Stimulated activated CD4-positive, alpha-beta T cell treated with anti-CD3 and anti-CD28 coated beads, Interleukin-15, amount 100 ng/mL, for 48 hours (primary cell): ENCODE data around the gene TRAM1L1.
A peak's percentile ranks its signal among the peaks of the same experiment; 100 is the strongest.

Experiments used
- DNase-seq, 2 donors: peaks; one replicate each; pipeline ENCODE4 v3.0.0-alpha.2; 2020; ENCODE audit warnings: low read depth in 2 of 2

TRAM1L1 gene

DNA sequence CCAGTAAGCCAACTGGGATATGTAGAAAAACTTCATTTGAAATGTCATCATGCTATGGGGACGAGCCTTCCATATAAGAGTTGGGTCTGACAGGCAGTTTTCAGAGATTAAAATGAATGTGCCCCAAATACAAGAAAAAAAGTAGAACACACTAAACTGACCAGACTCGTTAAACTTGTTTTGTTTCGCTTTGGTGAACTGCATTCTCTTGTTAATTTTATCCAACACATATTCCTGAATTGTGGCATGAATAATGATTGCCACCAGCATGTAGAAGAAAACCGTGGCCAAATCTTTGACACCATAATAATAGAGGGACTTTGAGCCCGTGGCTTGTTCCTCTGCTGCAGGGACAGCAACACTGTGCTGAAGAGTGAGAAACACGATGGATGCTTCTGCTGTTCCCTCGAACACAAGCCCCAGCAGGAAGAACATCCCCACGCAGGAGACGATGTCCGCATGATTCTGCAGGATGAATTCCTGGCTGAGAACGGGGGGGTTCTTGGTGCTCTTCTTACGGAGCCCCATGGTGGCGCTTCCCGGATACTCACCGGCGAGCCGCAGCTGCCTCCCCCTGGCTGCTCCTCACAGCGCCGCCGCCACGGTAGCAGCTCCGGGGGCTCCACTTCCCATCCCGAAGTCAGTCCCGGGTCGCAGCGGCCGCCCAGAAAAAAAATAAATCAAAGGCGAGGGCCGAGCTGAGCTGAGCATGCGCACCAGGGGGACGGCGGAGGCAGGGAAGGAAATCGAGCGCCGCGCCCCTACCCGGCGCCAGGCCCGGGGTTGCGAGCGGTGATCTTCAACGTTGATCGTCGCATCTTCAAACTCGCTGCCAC is at the start of gene TRAM1L1:
TRAM1L1 (minus strand) TSS at position 711 of the 836 bp plus-strand sequence; CDS start at position 528, 183 bp downstream.
- DNase-seq = peak in 1 of 2 donors; percentile 0

DNA sequence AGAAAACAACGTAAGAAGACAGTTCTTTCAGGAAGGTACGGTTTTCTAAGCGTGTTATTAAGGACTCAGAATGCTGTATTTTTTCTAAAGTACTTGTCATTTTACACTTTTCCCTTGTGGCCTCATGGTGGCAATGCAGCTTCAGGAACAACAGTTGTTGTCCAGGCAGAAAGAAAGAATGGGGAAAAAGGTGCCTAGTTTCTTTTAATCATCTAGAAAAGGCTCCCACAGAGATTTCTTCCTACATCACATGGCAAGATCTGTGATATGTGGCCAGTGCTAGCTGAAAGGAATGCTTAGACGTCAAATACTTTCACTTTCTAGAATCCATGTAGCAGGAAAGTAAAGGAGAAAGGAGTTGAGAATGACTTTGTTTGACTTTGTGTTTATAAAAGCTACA is 49.0 kb upstream of the TRAM1L1 start:
- no peak for DNase-seq

DNA sequence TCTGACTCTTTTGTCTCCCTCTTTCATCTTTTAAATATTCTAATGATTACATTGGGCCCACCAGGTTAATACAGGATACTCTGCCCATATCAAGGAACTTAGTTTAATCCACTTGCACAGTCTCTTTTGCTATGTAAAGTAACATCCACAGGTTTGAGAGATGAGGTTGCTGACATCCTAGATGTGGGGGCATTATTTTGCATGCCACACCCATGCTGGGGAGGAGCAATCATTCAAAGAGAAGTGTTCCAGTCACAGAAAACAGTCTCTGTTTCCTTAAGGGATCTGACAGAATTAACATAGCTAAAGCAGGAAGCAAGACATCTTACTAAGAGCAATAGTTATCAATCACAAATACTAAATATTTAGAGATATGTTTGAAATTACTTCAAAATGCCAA is 11.5 kb upstream of the TRAM1L1 start:
- DNase-seq = no peak

DNA sequence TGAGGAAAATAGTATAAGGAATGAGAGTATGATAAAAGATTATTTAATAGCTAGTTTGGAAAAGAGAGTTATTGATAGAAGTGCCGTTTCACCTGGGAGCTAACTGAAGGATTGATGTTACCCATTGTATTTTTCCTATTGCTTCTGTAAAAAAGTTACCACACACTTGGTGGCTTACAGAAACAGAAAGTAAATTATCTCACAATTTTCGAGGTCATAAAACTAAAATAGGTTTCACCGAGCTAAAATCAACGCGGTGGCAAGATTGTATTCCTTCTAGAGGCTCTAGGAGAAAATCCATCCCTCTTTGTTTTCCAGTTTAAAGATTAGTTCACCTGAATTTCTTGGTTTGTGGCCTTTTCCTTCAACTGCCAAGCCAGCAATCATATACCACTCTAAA is 11.1 kb upstream of the TRAM1L1 start:
- DNase-seq = no peak

DNA sequence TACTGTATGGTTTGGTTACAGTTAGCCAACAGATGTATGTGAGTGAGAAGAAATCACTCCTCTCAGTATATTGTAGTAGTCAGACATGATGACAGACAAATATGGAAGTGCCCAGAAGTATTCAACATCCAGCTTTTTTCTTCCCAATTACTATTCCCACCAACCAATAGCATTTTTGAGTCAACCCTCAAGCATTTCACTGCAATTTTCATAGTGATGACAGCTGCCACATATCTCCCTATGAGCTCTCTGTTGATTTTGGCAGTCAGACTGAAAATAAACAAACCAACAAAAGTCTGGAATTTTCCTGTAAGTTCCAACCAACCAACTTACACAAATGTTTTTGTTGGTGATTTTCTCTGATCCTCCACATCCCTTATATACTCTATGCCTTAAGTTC is 8.2 kb upstream of the TRAM1L1 start:
- DNase-seq = no peak

DNA sequence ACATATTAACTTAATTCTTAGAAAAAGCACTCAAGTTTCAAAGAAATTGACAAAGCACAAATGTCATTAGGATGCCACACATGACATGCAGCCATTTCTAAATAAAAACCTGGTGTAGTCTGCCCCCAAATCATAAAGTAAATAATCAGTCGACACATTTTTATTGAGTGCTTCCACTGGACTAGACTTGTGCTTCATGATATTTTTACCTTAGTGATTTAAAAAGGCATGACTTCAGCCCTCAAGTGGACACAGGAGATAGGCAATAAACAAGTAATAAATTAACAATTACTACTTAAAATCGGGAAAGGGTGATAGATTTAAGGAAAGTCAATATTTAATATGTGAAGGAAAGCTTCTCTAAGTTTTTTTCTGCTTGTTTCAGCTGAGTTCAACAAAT is 7.6 kb downstream of the TRAM1L1 start:
- DNase-seq = no peak

DNA sequence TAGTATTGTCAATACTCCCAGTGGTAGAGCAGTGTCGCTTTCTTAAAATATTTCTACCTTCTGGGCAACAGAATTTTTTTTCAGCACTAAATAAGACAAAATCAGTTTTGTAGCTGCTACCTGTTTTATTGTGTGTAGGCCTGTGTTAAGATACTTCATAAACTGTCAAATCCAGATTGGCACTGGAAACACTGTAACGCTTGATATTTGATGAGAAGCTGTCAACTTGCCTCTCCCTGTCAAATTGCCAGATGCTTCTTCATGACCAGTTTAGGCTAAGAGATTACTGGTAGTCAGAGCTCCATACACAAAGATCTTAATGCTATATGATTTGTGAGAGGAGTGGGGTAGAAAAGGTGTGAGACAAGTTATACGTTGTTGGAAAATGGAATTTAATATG is 17.3 kb downstream of the TRAM1L1 start:
- DNase-seq = no peak

DNA sequence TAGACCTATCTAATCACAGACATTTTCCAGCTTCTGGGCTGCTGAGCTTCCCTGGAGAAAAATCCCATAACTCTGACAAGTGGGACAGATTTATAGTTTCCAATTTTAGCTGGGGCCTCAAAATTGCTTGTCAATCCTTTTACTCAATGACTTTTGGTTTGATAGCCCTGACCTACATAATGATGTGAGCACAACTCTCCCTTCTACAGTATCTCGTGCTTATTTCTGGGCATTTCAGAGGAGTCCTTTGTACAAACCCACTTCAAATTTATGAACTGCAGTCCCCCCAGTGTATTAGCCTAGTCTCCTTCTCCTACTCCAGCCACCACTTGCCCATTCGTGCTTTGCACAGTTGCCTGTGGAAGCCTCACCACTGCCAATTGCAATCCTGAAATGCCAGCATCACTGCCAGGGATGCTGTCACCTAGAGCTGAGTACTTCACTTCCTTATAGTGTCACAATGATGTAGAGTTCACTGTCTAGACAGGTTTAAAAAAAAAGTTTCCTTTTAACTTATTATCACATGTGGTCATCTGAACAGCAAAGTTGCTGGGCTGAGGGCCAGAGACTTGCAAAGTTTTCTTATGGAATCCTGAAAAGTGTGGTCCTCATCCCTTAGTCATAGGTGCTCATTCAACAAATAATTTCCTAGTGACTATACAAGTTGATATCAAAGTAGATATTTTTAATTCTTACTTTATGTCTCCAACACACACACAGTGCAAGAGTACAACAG is 21.2 kb downstream of the TRAM1L1 start:
- DNase-seq = no peak

DNA sequence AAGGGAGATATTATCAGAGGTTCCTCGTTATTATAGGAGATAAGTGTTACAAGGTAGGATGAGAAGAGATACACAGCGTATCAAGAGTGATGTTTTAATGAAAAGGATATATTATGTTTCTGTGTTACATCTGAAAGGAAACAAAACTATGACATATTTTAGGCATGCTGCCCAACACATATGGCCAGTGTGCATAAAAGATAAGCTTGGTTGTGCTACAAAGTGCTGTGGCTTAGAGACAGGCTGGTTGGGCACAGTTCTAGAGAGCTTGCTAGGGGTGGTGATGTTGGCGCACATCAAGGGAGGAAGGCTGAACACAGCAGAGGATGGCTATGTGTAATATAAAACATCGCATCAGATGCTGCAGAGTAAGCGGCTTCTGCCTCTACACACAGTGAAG is 42.4 kb downstream of the TRAM1L1 start:
- DNase-seq = no peak
